Neural cell (in vitro differentiated cells): ENCODE results near the gene CISD3. TPM values are rescaled to one million over a fixed set of nuclear protein-coding genes. Genes with fewer than 3 reads are reported as not detected.
A peak's percentile ranks its signal among the peaks of the same experiment; 100 is the strongest.

Source experiments
- H2AFZ ChIP-seq: fragments of 200-600, 300-800 bp; sonication (generic), shearing (Covaris generic); 2 replicates; pipeline ENCODE4 v1.6.0; 2014; ENCODE audit warnings: low read depth, mild to moderate bottlenecking, antibody characterized with exemption, low read length, moderate library complexity
- H3F3A ChIP-seq: fragments of 200-600 bp; shearing (Covaris generic); 2 replicates; pipeline ENCODE4 v1.6.1; 2016; ENCODE audit warnings: mild to moderate bottlenecking, moderate library complexity, mixed read lengths, antibody characterized with exemption, low read length; ENCODE audit not compliant: insufficient read depth, poor library complexity, severe bottlenecking
- H3K27ac ChIP-seq: fragments of 200-600, 300-800 bp; sonication (generic), shearing (Covaris generic); 2 replicates; pipeline ENCODE4 v1.5.1; 2014; ENCODE audit warnings: mild to moderate bottlenecking, low read length, moderate library complexity
- H3K27me3 ChIP-seq: fragments of 300-800, 200-600 bp; sonication (generic), shearing (Covaris generic); 2 replicates; pipeline ENCODE4 v1.6.0; 2014; ENCODE audit warnings: mild to moderate bottlenecking, low read depth, low read length, moderate library complexity; ENCODE audit not compliant: insufficient read depth
- H3K36me3 ChIP-seq: fragments of 300-800, 200-600 bp; sonication (generic), shearing (Covaris generic); 2 replicates; pipeline ENCODE4 v1.5.1; 2014; ENCODE audit warnings: mild to moderate bottlenecking, antibody characterized with exemption, low read length, moderate library complexity; ENCODE audit not compliant: insufficient read depth
- H3K4me2 ChIP-seq: fragments of 300-800, 200-600 bp; sonication (generic), shearing (Covaris generic); 2 replicates; pipeline ENCODE4 v1.6.0; 2014; ENCODE audit warnings: mild to moderate bottlenecking, low read length
- H3K4me3 ChIP-seq: fragments of 300-800, 200-600 bp; sonication (generic), shearing (Covaris generic); 2 replicates; pipeline ENCODE4 v1.5.1; 2014; ENCODE audit warnings: mild to moderate bottlenecking, low read length, moderate library complexity
- H3K79me2 ChIP-seq: fragments of 200-600 bp; shearing (Covaris generic); replicated peaks from 2 replicates; pipeline ENCODE4 v1.6.0; 2014; ENCODE audit warnings: mild to moderate bottlenecking, low read length, moderate library complexity; ENCODE audit not compliant: insufficient read depth
- H3K9ac ChIP-seq: fragments of 300-800, 200-600 bp; sonication (generic), shearing (Covaris generic); 2 replicates; pipeline ENCODE4 v1.6.1; 2016; ENCODE audit warnings: mild to moderate bottlenecking, low read length, mixed read lengths
- H3K9me2 ChIP-seq: fragments of 200-600 bp; shearing (Covaris generic); 2 replicates; pipeline ENCODE4 v1.6.1; 2016; ENCODE audit warnings: mild to moderate bottlenecking, low read length, mixed read lengths; ENCODE audit not compliant: insufficient read depth
- H3K9me3 ChIP-seq: fragments of 200-600, 300-800 bp; sonication (generic), shearing (Covaris generic); 2 replicates; pipeline ENCODE4 v1.6.1; 2016; ENCODE audit warnings: mild to moderate bottlenecking, mixed run types, low read length, moderate library complexity, mixed read lengths
- H4K20me1 ChIP-seq: fragments of 200-600 bp; shearing (Covaris generic); 2 replicates; pipeline ENCODE4 v1.6.1; 2016; ENCODE audit warnings: mild to moderate bottlenecking, mixed run types; ENCODE audit not compliant: insufficient read depth
- EZH2 ChIP-seq: fragments of 200-600, 300-800 bp; shearing (Covaris generic), sonication (generic); IDR thresholded peaks from 2 replicates; pipeline ENCODE4 v1.6.1; 2014; ENCODE audit warnings: antibody characterized with exemption, low read length, borderline replicate concordance, mild to moderate bottlenecking; ENCODE audit not compliant: insufficient read depth, poor library complexity, severe bottlenecking
- MXI1 ChIP-seq: fragments of 450-650 bp; conservative IDR thresholded peaks from 2 replicates; pipeline ENCODE4 v1.6.1; 2014; ENCODE audit warnings: antibody characterized with exemption, mild to moderate bottlenecking; ENCODE audit not compliant: poor library complexity, severe bottlenecking
- POLR2AphosphoS5 ChIP-seq: IDR thresholded peaks from 2 replicates; pipeline ENCODE4 v1.6.1; 2012
- RAD21 ChIP-seq: fragments of 450-650 bp; conservative IDR thresholded peaks from 2 replicates; pipeline ENCODE4 v1.6.1; 2014; ENCODE audit warnings: antibody characterized with exemption, mild to moderate bottlenecking, moderate library complexity
- SMC3 ChIP-seq: fragments of 450-650 bp; conservative IDR thresholded peaks from 2 replicates; pipeline ENCODE4 v1.6.1; 2014; ENCODE audit warnings: antibody characterized with exemption, mild to moderate bottlenecking, moderate library complexity; ENCODE audit not compliant: poor library complexity
- TAF1 ChIP-seq: IDR thresholded peaks from 2 replicates; pipeline ENCODE4 v1.6.1; 2012; ENCODE audit warnings: low read depth
- polyA plus RNA-seq: library from polyadenylated mRNA; depleted of rRNA; stranded (reverse); fragments of >200 nt; gene quantifications from 2 replicates; pipeline ENCODE4 v1.2.3, GENCODE V29; 2014
- TF ChIP-seq, protein P1 (sequence below): fragments of 450-650 bp; IDR thresholded peaks from 2 replicates; pipeline ENCODE4 v1.5.1; 2014; ENCODE audit warnings: antibody characterized with exemption, mild to moderate bottlenecking, moderate library complexity; ENCODE audit not compliant: poor library complexity, severe bottlenecking
- TF ChIP-seq, protein P2 (sequence below): IDR thresholded peaks from 2 replicates; pipeline ENCODE4 v1.6.1; 2012; ENCODE audit warnings: borderline replicate concordance

The CISD3 gene
- polyA plus RNA-seq, 1 donor from 2014 or later = 1.2 TPM

DNA sequence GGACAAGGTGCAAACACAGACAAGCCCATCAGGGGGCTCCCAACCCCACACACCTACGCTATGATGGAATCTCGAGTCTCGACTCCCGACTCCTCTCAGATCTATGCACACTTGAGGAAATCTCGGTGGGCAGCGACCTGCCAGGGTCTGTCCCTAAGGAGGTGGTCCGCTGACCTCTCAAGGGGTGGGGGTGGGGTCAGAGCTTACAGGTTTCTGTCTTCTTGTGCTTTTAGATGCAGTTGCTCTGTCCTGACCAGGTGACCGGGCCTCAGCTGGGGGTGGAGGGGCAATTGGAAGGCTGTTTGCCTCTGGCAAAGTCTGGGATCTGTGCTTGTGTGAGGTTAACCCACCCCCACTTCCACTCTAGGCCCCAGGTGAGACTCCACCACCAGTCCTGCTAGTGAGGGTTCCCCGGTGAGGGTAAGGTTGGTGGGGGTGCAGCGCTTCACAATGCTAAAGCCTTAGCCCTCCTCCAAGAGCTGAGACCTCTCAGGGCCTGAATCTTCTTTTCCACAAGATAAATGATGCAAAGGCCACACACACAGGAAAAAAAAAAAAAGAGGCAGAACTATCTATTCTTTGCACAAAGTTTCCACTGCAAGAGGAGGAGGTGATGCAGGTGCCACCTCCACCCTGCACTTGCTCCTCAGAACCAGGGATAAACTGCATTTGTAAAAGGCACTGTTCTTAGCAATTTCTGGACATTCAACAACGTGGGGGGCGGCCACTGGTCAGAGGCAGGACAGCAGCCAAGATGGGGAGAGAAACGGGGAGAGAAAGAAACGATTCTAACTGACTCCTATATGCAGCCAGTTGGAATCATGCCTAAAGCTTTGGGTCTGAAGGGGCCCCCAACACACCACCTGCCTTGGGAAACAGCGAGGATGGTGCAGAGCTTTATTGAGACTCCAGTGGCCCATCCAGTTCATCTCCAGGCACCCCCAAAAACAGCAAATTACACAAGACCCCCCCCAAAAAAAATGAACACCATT lies 4.1 kb downstream of the CISD3 start:
- H3K27me3 ChIP-seq = no peaks in the 10 kb centered on the region
- no peak overlapping the region for H3K4me3 ChIP-seq
- H3K4me2 ChIP-seq = no peak overlapping the region
- peaks cover under 1% of the 10 kb centered on the region for H4K20me1 ChIP-seq
- no peaks in the 10 kb centered on the region for H3F3A ChIP-seq
- H3K79me2 ChIP-seq = no peaks in the 10 kb centered on the region
- TF ChIP-seq POLR2AphosphoS5 = peak; percentile 8
- no peak for TF ChIP-seq TAF1
- TF ChIP-seq MXI1 = no peak
- TF ChIP-seq RAD21 = peak; percentile 26
- no peak overlapping the region for H3K9ac ChIP-seq
- no peak overlapping the region for H3K27ac ChIP-seq
- H3K9me3 ChIP-seq = no peaks in the 10 kb centered on the region
- no peaks in the 10 kb centered on the region for H3K36me3 ChIP-seq
- H2AFZ ChIP-seq = no peak overlapping the region
- H3K9me2 ChIP-seq = no peaks in the 10 kb centered on the region

DNA sequence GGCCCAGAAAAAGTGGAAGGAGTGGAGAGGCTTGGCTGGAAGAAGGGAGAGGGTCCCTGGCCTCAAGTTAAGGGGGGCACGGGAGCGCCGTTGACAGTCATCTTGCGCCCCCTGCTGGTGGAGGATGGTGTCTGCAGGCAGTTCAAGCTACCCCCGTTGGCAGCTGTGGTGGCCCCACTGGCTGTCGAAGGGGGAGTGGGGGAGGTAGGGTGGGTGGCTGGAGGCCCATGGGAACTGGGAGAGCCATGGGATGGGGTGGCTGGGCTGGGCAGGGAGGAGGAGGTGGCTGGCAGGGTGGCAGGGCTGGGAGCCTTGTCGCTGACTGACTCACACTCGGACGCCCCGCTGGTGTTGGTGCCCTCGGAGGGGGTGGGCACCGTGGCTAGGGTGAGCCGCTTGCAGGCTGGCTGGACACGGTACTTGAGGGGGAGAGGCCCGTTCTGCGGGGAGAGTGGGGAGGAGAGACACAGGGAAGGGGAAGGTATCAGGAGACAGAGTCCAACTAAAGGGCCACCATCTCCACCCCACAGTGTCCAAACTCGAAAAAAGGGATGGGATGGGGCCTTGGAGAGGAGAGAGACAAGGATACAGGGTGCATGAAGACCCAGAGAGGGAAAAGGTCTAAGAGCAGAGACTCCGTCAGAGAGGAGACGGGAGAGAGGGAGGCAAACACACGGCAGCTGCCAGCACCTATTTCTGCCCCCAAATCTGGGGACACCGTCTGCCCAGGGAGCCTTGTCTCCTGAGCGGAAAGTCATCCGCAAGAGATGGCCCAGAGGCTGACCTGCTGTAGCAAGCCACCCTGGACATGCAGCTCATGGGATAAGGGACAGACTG lies 5.2 kb downstream of the CISD3 start:
- Histone ChIP-seq H4K20me1 (peaks cover 9% of the 10 kb centered on the region), H2AFZ (no peak overlapping the region), H3K79me2 (peaks cover 6% of the 10 kb centered on the region), H3F3A (no peaks in the 10 kb centered on the region), H3K9ac (no peak overlapping the region), H3K4me2 (no peak overlapping the region), H3K27me3 (no peaks in the 10 kb centered on the region), H3K4me3 (no peak overlapping the region), H3K36me3 (no peaks in the 10 kb centered on the region), H3K27ac (no peak overlapping the region), H3K9me2 (no peaks in the 10 kb centered on the region), H3K9me3 (no peaks in the 10 kb centered on the region)
- TF ChIP-seq, protein P1, sequence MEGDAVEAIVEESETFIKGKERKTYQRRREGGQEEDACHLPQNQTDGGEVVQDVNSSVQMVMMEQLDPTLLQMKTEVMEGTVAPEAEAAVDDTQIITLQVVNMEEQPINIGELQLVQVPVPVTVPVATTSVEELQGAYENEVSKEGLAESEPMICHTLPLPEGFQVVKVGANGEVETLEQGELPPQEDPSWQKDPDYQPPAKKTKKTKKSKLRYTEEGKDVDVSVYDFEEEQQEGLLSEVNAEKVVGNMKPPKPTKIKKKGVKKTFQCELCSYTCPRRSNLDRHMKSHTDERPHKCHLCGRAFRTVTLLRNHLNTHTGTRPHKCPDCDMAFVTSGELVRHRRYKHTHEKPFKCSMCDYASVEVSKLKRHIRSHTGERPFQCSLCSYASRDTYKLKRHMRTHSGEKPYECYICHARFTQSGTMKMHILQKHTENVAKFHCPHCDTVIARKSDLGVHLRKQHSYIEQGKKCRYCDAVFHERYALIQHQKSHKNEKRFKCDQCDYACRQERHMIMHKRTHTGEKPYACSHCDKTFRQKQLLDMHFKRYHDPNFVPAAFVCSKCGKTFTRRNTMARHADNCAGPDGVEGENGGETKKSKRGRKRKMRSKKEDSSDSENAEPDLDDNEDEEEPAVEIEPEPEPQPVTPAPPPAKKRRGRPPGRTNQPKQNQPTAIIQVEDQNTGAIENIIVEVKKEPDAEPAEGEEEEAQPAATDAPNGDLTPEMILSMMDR = peak; percentile 83
- TF ChIP-seq RAD21 = peak; percentile 71
- no peak for TF ChIP-seq EZH2
- TF ChIP-seq POLR2AphosphoS5 = peak; percentile 32
- TF ChIP-seq, protein P2, sequence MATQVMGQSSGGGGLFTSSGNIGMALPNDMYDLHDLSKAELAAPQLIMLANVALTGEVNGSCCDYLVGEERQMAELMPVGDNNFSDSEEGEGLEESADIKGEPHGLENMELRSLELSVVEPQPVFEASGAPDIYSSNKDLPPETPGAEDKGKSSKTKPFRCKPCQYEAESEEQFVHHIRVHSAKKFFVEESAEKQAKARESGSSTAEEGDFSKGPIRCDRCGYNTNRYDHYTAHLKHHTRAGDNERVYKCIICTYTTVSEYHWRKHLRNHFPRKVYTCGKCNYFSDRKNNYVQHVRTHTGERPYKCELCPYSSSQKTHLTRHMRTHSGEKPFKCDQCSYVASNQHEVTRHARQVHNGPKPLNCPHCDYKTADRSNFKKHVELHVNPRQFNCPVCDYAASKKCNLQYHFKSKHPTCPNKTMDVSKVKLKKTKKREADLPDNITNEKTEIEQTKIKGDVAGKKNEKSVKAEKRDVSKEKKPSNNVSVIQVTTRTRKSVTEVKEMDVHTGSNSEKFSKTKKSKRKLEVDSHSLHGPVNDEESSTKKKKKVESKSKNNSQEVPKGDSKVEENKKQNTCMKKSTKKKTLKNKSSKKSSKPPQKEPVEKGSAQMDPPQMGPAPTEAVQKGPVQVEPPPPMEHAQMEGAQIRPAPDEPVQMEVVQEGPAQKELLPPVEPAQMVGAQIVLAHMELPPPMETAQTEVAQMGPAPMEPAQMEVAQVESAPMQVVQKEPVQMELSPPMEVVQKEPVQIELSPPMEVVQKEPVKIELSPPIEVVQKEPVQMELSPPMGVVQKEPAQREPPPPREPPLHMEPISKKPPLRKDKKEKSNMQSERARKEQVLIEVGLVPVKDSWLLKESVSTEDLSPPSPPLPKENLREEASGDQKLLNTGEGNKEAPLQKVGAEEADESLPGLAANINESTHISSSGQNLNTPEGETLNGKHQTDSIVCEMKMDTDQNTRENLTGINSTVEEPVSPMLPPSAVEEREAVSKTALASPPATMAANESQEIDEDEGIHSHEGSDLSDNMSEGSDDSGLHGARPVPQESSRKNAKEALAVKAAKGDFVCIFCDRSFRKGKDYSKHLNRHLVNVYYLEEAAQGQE = no peak
- TF ChIP-seq SMC3 = peak; percentile 74
- no peak for TF ChIP-seq TAF1
